Activated CD4-positive, CD25-positive, alpha-beta regulatory T cell treated with anti-CD3 and anti-CD28 coated beads, Interleukin-2, amount 50 U/mL, for 16 hours (primary cell): ENCODE data around the gene ASTN1.

Experiments
- DNase-seq: peaks from one replicate; pipeline ENCODE4 v3.0.0-alpha.2; 2020; ENCODE audit warnings: low read depth, low spot score

ASTN1 gene

GRCh38 chr1:176994931-176995596 lies 169.4 kb downstream of the ASTN1 start:
- no peak for DNase-seq

DNA sequence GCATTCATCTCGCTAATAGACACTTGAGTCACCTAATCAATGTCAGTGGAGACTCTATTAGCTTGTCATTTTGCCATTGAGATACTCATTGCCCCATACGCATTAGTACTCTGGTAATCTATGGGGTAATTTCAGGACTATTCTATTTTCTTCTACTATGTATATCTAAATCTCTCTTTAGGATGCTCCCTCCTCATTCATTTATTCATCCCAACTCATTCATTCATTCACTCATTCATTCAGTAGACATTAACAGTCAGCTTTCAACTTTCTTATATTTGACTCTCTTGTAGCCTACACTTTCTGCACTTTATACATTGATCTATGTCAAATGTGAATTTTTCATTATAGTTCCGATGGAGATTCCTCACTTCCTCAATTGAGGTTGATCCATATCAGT lies 170.9 kb downstream of the ASTN1 start:
- DNase-seq = no peak

DNA sequence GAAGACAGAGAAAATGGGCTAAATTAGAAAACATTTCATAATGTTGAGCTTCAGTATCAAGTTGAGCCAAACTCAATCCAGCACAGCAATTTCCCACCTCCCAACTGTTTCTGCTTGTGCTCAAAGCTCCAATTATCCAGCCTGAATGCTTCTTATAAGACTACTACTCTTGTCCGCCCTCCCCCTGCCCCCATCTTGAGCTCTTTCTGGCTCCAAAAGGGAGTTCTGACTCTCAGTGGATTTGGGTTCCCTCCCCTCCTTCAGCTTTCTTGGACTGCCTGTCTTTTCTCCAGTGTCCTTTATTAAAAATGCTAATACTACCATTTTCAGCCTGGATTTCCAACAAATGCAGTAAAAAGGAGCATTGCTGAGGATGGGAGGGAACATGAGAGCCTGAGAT lies 174.8 kb downstream of the ASTN1 start:
- DNase-seq = no peak

DNA sequence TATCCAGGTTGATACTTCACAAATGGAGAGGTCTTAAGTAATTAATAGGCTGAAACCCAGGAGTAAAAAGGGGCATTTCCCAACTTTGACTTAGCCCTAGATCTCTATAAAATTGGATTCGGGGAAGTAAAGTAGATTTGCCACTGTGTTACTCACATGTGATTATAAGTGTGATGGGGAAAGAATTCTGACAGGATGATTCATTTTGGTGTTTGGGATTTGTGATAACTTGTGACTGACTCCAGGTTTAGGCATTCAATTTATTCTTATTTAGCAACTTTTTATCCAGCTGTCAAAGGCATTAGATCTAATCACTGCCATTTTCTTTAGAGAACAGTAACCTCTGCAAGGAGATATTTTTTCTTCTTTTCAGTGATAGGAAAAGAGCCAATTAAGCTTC lies 175.5 kb downstream of the ASTN1 start:
- no peak for DNase-seq

- DNase-seq = no peak
Measured at GRCh38 chr1:176987016-176987415, 177.5 kb downstream of the ASTN1 start.

DNA sequence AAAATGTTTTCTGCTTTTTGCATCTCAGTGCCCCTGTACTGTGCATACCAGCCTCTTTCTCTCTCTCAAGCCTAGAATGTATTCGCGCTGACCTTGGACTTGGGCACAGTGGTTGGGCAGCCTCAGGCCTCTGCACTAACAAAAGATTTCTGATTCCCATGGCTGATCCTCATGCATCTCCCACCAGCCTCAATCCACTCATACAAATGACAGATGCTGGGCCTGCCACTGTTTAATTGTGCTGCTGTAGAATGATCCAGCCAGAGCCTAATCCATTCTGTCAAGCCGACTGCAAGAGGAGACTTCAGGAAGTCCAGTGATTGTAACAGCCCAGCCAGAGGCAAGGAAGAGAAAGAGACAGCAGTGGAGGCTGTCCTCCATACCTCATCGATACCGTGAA lies 180.8 kb downstream of the ASTN1 start:
- DNase-seq = no peak

DNA sequence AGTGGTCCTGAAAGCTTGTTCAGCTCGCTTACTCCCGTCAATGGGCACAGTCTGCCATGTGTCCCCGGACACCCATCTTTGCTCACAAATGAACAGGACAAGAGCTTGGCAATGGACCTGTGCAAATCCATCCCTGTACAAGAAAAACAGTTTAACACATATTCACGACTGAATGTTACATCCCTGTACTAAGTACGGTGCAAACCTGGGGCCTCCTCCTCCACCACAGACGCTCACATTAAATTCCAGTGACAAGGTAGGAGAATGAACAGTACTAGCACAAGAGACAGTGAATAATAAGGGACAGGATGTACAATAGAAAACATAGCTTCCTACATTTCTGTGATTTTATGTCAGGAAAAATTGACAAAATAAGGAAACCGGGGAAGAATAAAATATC lies 187.7 kb downstream of the ASTN1 start:
- no peak for DNase-seq

DNA sequence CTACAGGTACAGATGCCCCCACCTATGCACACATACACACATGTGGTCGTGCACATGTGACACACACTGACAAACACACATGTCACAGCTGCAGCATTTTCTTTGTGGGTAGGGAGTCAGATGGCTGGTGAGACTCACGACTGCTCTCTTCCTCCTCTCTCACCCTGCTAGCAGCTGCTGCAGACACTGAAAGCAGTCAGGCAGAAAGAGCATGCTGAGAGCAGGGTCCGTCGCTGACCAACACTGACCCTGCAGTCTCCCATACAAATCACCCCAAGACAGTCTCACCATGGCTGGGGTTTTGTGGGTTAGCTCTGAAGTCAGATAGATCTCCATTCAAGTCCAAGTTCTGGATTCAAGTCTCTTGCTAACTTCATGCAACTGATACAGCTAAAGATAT lies 188.3 kb downstream of the ASTN1 start:
- DNase-seq = no peak

GRCh38 chr1:176964687-176965086 lies 199.8 kb downstream of the ASTN1 start:
- no peak for DNase-seq

DNA sequence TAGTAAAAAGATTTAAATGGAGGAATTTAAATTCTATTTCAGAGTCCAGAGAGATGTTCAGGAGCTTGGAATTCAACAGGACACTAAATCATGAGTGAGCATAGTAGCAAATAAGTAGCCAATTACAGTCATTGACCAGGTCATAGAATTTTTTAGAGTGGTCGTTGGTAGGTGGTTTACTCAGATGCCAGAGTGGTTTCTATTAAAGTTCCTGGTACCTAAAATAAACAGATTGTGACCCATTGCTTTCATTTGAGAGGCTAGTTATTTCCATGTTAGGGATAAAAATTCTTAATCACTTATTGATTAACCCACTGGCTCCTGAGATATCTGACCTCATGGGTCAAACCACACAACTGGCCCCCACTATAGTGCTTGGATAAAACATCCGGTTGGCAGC lies 201.3 kb downstream of the ASTN1 start:
- DNase-seq = no peak

GRCh38 chr1:176961678-176962077 lies 202.8 kb downstream of the ASTN1 start:
- no peak for DNase-seq

DNA sequence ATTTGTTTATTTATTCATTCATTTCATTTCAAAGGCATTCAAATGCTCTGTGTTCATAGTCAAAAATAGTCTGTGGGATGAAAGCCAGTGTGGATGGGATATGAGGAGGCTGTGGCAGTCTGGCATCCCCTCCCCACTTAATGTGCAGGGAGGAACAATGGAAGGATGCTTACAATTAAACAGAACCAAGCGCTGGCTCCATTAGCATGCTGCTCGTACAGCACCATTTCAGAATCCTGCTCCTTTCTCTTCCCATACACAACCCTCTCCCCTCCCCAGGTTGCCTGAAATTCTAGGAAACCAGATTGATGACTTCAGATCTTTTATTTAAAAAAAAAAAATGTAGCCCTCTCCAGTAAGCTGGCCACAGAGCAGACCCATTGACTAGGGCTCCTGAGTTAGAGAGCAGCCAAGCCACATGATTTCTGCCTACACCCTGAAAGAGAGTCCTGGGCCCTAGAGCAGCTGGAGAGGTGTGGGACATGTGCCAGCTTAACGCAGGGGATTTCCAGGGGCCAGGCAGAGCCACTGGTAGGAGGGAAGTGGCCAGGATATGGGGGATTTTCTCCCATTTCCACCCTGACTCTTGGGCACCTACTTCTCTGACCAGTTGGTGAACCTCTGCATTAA lies 205.2 kb downstream of the ASTN1 start:
- no peak for DNase-seq

GRCh38 chr1:176957603-176958002 lies 206.9 kb downstream of the ASTN1 start:
- no peak for DNase-seq

DNA sequence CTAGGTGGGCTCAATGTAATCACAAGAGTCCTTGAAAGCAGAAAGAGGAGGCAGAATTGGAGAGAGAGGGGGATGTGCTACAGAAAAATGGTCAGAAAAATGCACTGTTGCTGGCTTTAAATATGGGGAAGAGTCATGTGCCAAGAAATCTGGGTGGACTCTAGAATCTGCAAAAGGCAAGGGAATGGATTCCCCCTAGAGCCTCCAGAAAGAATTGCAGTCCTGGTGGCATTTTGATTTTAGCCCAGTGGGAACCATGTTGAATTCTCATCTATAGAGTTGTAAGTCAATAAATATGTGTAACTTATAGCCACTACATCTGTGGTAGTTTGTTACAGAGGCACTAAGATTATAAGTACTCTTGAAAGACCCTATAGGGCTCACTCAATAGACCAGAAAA lies 210.3 kb downstream of the ASTN1 start:
- DNase-seq = no peak

DNA sequence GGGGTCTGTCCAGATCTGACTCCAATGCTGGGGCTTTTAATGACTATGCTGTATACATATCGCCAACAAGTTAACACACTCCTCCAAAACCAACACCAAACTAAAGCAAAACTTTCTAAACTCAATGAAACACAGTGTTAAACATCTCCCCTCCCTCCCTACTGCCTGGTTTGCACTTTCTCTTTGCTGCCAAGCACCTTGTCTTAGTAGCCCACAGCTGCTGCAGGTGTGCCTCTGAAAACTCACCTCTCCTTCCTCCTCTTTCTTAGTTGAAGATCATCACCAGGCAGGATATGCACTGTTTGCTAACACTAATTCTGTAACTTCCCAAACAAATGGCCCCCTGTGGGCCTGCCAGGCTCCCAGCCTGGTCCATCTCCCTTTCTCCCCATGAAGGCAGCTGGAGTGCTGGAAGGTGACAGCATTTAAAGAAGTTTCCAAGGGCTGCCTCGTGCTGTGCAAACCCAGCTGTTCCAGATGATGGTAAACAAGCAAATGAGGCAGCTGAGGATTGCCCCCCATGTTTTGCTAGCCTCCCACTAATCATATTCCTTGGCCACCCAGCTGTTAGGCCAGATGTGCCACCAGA lies 213.7 kb downstream of the ASTN1 start:
- no peak for DNase-seq

DNA sequence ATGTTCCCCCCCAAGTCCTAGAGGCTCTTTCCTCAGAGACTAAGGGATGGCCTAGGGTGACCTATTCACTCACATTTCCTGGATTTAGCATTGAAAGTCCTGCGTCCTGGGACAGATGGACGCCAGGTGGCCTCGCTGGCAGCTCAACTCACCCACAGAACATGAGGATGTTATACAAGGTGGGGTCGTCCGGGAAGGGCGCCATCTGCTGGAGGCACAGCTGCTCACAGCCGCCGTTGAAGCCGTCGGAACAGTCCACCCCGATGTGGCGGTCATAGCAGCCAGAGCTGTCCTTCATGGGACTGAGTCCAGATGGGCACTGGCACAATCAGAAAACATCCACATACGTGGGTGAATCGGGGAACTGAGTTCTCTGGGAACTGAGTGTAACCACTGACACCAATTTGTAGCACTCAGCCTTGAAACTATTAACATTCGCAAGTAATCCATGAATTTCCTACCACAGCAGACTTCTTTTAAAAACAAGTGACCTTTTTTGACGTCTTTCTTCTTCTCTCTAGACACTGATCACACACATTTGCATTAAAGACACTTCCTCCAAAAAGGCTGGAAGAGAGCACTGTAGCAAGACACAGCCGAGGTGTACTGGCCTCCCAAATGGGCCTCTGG lies 215.4 kb downstream of the ASTN1 start:
- no peak for DNase-seq

GRCh38 chr1:176944606-176945005 lies 219.9 kb downstream of the ASTN1 start:
- no peak for DNase-seq

DNA sequence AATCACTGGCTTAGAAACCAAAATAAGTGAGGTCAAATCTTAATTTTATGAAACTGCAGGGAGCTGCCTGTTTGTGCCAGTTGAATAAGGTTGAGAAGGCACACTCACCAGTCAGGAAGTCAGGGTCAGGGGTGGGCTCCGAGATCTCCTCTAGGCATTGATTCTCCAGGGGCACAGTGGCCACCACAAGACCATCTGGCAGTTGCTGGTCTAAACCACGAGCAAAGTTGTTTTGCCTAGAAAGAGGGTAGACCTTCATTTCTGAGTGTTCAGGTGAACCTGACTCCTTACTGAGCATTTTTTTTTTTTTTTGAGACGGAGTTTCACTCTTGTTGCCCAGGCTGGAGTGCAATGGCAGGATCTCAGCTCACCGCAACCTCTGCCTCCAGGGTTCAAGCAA lies 220.7 kb downstream of the ASTN1 start:
- no peak for DNase-seq

DNA sequence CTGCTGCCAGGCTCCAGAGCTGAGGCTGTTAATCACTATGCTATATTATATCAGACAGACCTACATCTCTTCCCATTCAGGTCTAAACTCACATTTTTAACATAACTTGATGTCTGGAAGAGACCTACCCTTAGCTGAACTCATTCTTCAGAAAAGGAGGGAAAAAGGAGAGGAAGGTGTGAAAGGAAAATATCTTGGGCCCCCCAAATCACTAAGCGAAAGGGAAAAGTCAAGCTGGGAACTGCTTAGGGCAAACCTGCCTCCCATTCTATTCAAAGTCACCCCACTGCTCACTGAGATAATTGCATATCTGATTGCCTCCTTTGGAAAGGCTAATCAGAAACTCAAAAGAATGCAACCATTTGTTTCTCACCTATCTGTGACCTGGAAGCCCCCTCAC lies 222.2 kb downstream of the ASTN1 start:
- no peak for DNase-seq

DNA sequence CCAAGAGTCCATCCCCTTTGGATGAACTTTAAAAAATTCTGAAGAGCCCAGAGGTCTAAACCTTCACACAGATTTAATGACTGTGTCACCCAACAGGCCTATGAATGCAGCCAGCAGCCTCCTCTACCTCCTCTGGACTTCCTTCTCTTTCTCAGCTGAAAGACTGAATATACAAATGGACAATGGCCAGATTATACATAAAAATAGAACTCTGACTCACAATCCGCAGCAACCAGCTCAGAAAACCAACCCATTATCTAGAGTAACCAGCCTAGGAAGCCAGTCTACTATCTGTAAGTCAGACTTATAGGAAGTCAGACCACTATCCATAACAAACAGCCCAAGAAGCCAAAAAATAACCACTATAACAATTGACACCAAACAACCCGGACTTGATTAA lies 224.5 kb downstream of the ASTN1 start:
- DNase-seq = no peak

DNA sequence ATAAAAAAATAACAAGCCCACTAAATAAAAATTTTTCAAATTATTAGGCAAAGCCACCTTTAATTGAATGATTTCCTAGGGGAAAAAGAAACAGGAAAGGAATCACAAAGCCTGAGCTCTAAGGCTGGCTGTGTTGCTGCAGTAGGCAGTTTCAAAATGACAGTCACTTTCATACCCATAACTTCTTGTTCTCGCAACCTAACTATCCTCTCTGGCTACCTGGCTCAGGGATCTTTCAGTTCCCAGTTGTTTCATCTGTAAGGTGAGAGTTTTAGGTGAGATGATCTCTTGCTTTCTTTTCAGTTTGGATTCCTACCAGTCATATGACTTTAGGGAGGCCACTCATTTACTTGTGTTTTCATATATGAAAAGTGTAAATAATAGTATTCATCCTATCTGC lies 226.1 kb downstream of the ASTN1 start:
- DNase-seq = no peak

GRCh38 chr1:176934370-176934769 lies 230.1 kb downstream of the ASTN1 start:
- no peak for DNase-seq
